Mesodermal cell (in vitro differentiated cells): ENCODE results near the gene OCEL1.

Source experiments
- H3K27ac ChIP-seq: 2 replicates; pipeline ENCODE4 v1.7.0; 2013; ENCODE audit warnings: mild to moderate bottlenecking, low read depth, low read length, moderate library complexity; ENCODE audit not compliant: severe bottlenecking
- H3K36me3 ChIP-seq: 2 replicates; pipeline ENCODE4 v1.7.1; 2013; ENCODE audit warnings: mild to moderate bottlenecking, low read length, moderate library complexity; ENCODE audit not compliant: control insufficient read depth, insufficient read depth
- H3K4me1 ChIP-seq: one replicate; pipeline ENCODE4 v1.7.1; 2013; ENCODE audit warnings: mild to moderate bottlenecking, low read length; ENCODE audit not compliant: insufficient read depth, control insufficient read depth, poor library complexity, severe bottlenecking
- H3K4me3 ChIP-seq: 2 replicates; pipeline ENCODE4 v1.7.0; 2013; ENCODE audit warnings: low read length, control low read depth, mild to moderate bottlenecking; ENCODE audit not compliant: insufficient read depth, poor library complexity, severe bottlenecking; ENCODE audit errors: extremely low read depth
- H3K9me3 ChIP-seq: 2 replicates; pipeline ENCODE4 v1.7.1; 2013; ENCODE audit warnings: mild to moderate bottlenecking, low read length, moderate library complexity; ENCODE audit not compliant: control insufficient read depth
- WGBS, 2 experiments: methylation state at CpG; one replicate each; pipeline ENCODE4 v1.1.5; 2013; ENCODE audit warnings: missing lambda C conversion rate in 2 of 2; ENCODE audit not compliant: insufficient coverage in 2 of 2; 5-methylcytosine and 5-hydroxymethylcytosine counted together

Gene OCEL1

DNA sequence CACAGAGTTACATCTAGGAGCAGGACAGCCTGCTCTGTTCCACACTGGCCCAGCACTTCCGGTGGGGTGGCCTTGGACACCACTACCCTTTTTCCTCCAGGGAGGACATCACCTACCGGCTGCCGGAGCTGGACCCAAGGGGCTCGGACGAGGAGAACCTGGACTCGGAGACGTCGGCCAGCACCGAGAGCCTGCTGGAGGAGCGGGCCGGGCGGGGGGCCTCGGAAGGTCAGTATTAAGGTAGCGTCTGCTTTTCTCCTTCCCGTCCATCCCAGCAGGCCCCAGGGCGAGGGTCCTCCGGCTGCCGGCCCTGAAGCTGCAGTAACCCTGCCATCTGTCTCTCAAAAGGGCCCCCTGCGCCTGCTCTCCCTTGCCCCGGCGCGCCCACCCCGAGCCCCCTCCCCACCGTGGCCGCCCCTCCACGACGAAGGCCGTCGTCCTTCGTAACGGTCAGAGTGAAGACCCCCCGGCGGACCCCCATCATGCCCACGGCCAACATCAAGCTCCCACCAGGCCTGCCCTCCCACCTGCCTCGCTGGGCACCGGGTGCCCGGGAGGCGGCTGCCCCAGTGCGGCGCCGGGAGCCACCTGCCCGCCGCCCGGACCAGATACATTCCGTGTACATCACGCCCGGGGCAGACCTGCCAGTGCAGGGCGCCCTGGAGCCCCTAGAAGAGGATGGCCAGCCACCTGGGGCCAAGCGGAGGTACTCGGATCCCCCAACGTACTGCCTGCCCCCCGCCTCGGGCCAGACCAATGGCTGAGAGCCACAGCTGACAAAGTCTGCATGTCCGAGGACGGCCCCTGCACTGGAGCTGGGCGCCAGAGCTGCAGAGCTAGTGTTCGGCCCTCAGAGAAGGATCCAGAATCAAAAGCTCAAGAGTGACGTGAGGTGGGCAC is 14.2 kb upstream of the OCEL1 start:
- H3K4me3 ChIP-seq = no peak overlapping the region
- 94 to 98% methylated on average over 39 to 52 of the region's 58 CpGs for WGBS, 2 experiments
- H3K9me3 ChIP-seq = no peaks in the 10 kb centered on the region
- H3K27ac ChIP-seq = no peak overlapping the region
- peaks cover 64% of the 10 kb centered on the region for H3K36me3 ChIP-seq
- peaks cover 5% of the 10 kb centered on the region for H3K4me1 ChIP-seq

- Histone ChIP-seq H3K36me3 (peaks cover 61% of the 10 kb centered on the region), H3K4me1 (peaks cover 5% of the 10 kb centered on the region)
- 93 to 95% methylated on average over 3 to 5 of the region's 5 CpGs for WGBS, 2 experiments
These were observed 12.7 kb upstream of the OCEL1 start for GRCh38 chr19:17213334-17213733.

DNA sequence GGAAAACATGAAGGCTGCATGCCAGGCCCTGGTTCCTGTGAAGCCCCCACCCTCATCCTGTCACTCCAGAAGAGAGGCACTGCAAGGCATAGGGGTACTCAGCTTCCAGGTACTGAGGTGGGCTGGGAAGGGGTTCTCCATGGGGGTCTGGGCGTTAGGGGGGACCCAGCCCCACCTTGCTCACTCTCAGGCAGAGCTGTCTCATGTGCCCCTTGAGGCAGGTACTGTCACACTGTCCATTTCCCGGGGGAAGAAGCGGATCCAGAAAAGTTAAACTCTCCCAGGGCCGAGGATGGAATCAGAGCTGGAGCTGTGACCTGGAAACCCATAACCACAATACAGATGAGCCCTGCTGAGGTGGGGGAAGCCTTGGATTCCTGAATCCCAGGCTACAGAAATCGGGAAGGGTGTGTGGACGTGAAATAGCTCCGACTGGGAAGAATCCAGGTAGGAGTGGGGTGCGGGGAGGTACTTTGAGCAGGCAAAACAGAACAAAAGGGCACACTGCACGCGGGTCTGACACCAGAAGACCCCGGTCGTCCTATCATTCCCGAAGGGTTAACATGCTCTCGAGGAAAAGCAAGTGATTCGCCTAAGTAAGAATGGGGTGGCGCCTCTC is 11.4 kb upstream of the OCEL1 start:
- Histone ChIP-seq H3K27ac (peak overlapping the region; percentile 94), H3K4me3 (peak overlapping the region; percentile 54), H3K4me1 (peaks cover 5% of the 10 kb centered on the region), H3K9me3 (no peaks in the 10 kb centered on the region), H3K36me3 (peaks cover 55% of the 10 kb centered on the region)
- WGBS, 2 experiments = 38 to 50% methylated on average over 7 to 15 of the region's 16 CpGs

More at GRCh38 chr19:17213334-17213733, 12.7 kb upstream of the OCEL1 start:
- Histone ChIP-seq H3K9me3 (no peaks in the 10 kb centered on the region), H3K4me3 (no peak overlapping the region), H3K27ac (no peak overlapping the region)

DNA sequence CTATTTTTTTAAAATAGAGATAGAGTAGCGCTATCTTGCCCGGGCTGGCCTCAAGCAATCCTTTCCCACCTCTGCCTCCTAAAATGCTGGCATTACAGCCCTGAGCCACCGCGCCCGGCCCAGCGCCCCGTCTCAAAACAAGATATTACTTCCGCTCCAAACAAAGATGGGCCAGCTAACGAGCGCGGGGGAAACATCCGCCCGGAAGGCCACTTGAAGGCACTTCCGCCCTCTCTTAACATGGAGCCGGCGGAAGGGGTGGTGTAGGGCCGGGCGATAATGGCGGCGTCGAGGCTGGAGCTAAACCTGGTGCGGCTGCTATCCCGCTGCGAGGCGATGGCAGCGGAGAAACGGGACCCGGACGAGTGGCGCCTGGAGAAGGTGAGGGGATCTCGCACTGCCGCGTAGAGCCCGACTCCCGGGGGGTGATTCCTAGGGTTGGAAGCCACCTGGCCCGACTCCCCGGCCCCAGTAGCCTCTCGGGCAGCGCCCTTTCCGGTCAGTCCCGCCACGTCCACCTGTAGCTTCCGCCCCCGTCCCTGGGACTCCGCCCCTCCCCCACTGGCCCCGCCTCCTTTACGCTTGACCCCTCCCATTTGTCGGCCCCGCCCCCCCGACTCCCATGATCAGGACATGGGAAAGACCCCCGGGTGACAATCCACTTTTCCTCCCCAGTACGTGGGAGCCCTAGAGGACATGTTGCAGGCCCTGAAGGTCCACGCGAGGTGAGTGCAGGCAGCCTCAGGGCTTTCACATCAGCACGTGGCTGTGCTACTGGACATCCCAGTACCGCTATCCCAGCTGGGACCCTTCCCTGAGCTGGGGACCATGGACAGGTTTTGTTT is 10.7 kb upstream of the OCEL1 start, which contains the start of gene USE1:
USE1 (plus strand) TSS at position 231 of the 845 bp plus-strand sequence; CDS start at position 280, 49 bp downstream.
- 9 to 10% methylated on average over 36 to 42 of the region's 56 CpGs for WGBS, 2 experiments
- peaks cover 52% of the 10 kb centered on the region for H3K36me3 ChIP-seq
- peak within 1 kb of the TSS; percentile 94 for H3K27ac ChIP-seq
- no peaks in the 10 kb centered on the region for H3K9me3 ChIP-seq
- peak within 1 kb of the TSS; percentile 54 for H3K4me3 ChIP-seq
- H3K4me1 ChIP-seq = peaks cover 8% of the 10 kb centered on the region

- Histone ChIP-seq H3K4me3 (peak overlapping the region; percentile 54), H3K9me3 (no peaks in the 10 kb centered on the region), H3K4me1 (peaks cover 9% of the 10 kb centered on the region), H3K27ac (no peak overlapping the region), H3K36me3 (peaks cover 48% of the 10 kb centered on the region)
- 96 to 97% methylated on average over 11 to 12 of the region's 13 CpGs for WGBS, 2 experiments
These were observed 9.9 kb upstream of the OCEL1 start for GRCh38 chr19:17216058-17216670.

- 93 to 98% methylated on average over 5 to 8 of the region's 8 CpGs for WGBS, 2 experiments
- Histone ChIP-seq H3K27ac (no peak overlapping the region), H3K4me3 (no peak overlapping the region), H3K36me3 (peaks cover 32% of the 10 kb centered on the region), H3K4me1 (peaks cover 9% of the 10 kb centered on the region), H3K9me3 (no peaks in the 10 kb centered on the region)
These were observed 6.7 kb upstream of the OCEL1 start for GRCh38 chr19:17219286-17219685.

- WGBS, 2 experiments = 85 to 86% methylated on average over 10 to 13 of the region's 14 CpGs
These were observed 5.7 kb upstream of the OCEL1 start for GRCh38 chr19:17220207-17220758.

GRCh38 chr19:17225053-17225452 is 973 bp upstream of the OCEL1 start:
- WGBS, 2 experiments = 93 to 98% methylated on average over 5 to 8 of the region's 10 CpGs

More at GRCh38 chr19:17220207-17220758, 5.7 kb upstream of the OCEL1 start:
- peaks cover 3% of the 10 kb centered on the region for H3K4me1 ChIP-seq
- no peak overlapping the region for H3K4me3 ChIP-seq
- peaks cover 32% of the 10 kb centered on the region for H3K36me3 ChIP-seq
- no peak overlapping the region for H3K27ac ChIP-seq
- H3K9me3 ChIP-seq = no peaks in the 10 kb centered on the region

GRCh38 chr19:17227798-17228367 is 1.9 kb downstream of the OCEL1 start:
- H3K4me3 ChIP-seq = no peak overlapping the region
- H3K9me3 ChIP-seq = no peaks in the 10 kb centered on the region
- WGBS, 2 experiments = 75 to 76% methylated on average over 11 to 12 of the region's 13 CpGs
- H3K4me1 ChIP-seq = peaks cover 3% of the 10 kb centered on the region
- no peak overlapping the region for H3K27ac ChIP-seq
- H3K36me3 ChIP-seq = peaks cover 24% of the 10 kb centered on the region

More at GRCh38 chr19:17225053-17225452, 973 bp upstream of the OCEL1 start:
- H3K27ac ChIP-seq = no peak overlapping the region
- H3K36me3 ChIP-seq = peaks cover under 1% of the 10 kb centered on the region
- H3K9me3 ChIP-seq = no peaks in the 10 kb centered on the region
- H3K4me1 ChIP-seq = peaks cover 6% of the 10 kb centered on the region
- H3K4me3 ChIP-seq = no peak overlapping the region
